Measurements from ENCODE around the gene QPCTL. TPM values are rescaled to one million over a fixed set of nuclear protein-coding genes. Genes with fewer than 3 reads are reported as not detected.

QPCTL gene
- total and polyA plus RNA-seq, 2 donors (not counting 1 experiment from before 2014, with no cell fraction given): 9.4 to 50.9 TPM

DNA sequence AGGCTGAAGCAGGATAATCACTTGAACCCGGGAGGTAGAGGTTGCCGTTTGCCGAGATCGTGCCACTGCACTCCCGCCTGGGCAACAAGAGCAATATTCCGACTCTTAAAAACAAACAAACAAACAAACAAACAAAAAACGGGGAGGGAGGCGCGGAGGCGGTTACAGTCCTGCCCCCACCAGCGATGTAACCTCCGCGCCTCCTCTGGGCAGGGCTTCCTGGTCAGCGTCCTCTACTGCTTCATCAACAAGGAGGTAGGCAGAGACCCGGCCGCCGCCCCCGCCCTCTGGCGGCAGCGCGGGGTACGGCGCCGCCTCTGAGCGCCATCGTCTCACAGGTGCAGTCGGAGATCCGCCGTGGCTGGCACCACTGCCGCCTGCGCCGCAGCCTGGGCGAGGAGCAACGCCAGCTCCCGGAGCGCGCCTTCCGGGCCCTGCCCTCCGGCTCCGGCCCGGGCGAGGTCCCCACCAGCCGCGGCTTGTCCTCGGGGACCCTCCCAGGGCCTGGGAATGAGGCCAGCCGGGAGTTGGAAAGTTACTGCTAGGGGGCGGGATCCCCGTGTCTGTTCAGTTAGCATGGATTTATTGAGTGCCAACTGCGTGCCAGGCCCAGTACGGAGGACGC, 11.0 kb upstream of the QPCTL start:
- intact Hi-C loops (cut with micrococcal nuclease): loop anchor here (1.0 to 2.0 kb wide), 5 partner anchors 11 to 158 kb away; partner anchors contain the start of genes GIPR and QPCTL
- TF ChIP-seq CTCF (IDR thresholded peaks at IDR 0.05): peak; percentile 98
- TF ChIP-seq EZH2 (IDR thresholded peaks at IDR 0.05; ENCODE audit: borderline replicate concordance, insufficient read depth, low read depth, low read length, poor library complexity, severe bottlenecking): no peak
- Mint-ChIP-seq H3K4me3 (peak overlapping the region; percentile 87), H3K9me3 (ENCODE audit: insufficient read depth) (no peaks in the 10 kb centered on the region), H3K27me3 (peaks cover 13% of the 10 kb centered on the region), H3K27ac (peak overlapping the region; percentile 50), H3K4me1 (peaks cover 23% of the 10 kb centered on the region)
- ATAC-seq (ENCODE audit: low read depth): peak; percentile 95
- H3K9ac ChIP-seq (ENCODE audit: low read length): peak overlapping the region; percentile 50
- no peaks in the 10 kb centered on the region for H3K79me2 ChIP-seq (ENCODE audit: control insufficient read depth, insufficient read depth, low read length)
- POLR2A ChIA-PET: interaction anchor here (0.6 to 1.8 kb wide), 2 partner anchors 36 to 537 kb away, joined by 3 to 5 read pairs; no protein-coding TSS in a partner anchor
- peaks cover 0 to 27% (median 10%) of the 10 kb centered on the region in 4 experiments for H3K27me3 ChIP-seq (replicated peaks in 1 of 4; ENCODE audit: control extremely low read depth in 1 of 4, control insufficient read depth in 3 of 4, insufficient read depth in 4 of 4, low read length in 3 of 4)
- peaks cover 0 to 13% (median 0%) of the 10 kb centered on the region in 3 donors for H3K9me3 ChIP-seq (ENCODE audit: control extremely low read depth in 1 of 3, control insufficient read depth in 2 of 3, insufficient read depth in 1 of 3, low read length in 2 of 3)
- peak overlapping the region; percentile 82 for H3K4me2 ChIP-seq (replicated peaks; ENCODE audit: low read depth, low read length, poor library complexity, severe bottlenecking)
- peak; percentile 92 for DNase-seq
- peak overlapping the region in 4 of 5 experiments; percentile 29 to 57 (median 46) for H3K4me3 ChIP-seq (ENCODE audit: control extremely low read depth in 1 of 5, extremely low read depth in 1 of 5, insufficient read depth in 1 of 5, low read depth in 2 of 5, low read length in 4 of 5)
- peaks cover 24 to 31% of the 10 kb centered on the region in 2 donors for H3K4me1 ChIP-seq (ENCODE audit: control insufficient read depth in 2 of 2, insufficient read depth in 2 of 2, low read length in 2 of 2)
- CTCF ChIA-PET: interaction anchor here (0.6 to 8.9 kb wide), 14 partner anchors 8 to 242 kb away, joined by 3 to 60 read pairs (median 4); partner anchors contain the start of genes EML2, FBXO46, GIPR and QPCTL
- no peaks in the 10 kb centered on the region for H4K20me1 ChIP-seq (ENCODE audit: control insufficient read depth, insufficient read depth, low read length, poor library complexity, severe bottlenecking)
- peaks cover 0 to 26% of the 10 kb centered on the region in 2 experiments for H3K36me3 ChIP-seq (replicated peaks in 1 of 2; ENCODE audit: control extremely low read depth in 1 of 2, control insufficient read depth in 1 of 2, extremely low read depth in 1 of 2, insufficient read depth in 2 of 2, low read length in 1 of 2)
- H2AFZ ChIP-seq (ENCODE audit: insufficient read depth, low read depth, low read length, poor library complexity, severe bottlenecking): peak overlapping the region; percentile 82
- H3K27ac ChIP-seq (ENCODE audit: low read length in 2 of 2): no peak overlapping the region
- 2% methylated on average over 47 of the region's 51 CpGs for WGBS (ENCODE audit: insufficient coverage)

DNA sequence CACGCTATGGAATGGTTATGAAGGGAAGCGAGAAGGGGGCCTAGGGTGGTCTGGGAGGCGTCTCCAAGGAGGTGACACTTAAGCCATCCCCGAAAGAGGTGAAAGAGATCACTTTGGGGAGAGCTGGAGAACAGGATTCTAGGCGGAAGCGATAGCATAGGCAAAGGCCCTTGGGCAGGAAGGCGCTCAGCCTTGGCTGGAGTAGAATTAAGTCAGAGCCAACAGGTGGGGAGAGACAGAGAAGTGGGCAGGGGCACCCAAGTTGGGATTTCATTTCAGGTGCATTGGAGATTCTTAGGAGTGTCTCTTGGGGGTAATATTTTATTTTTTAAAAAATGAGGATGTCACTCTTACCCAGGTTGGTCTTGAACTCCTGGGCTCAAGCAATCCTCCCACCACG, 10.3 kb upstream of the QPCTL start:
- DNase-seq (no peak), ATAC-seq (ENCODE audit: low read depth) (no peak)
- intact Hi-C loops (cut with micrococcal nuclease): no loop called here
- no peaks in the 10 kb centered on the region for H3K79me2 ChIP-seq (ENCODE audit: control insufficient read depth, insufficient read depth, low read length)
- TF ChIP-seq CTCF (IDR thresholded peaks at IDR 0.05): no peak
- no peak for TF ChIP-seq EZH2 (IDR thresholded peaks at IDR 0.05; ENCODE audit: borderline replicate concordance, insufficient read depth, low read depth, low read length, poor library complexity, severe bottlenecking)
- no peak overlapping the region for H3K27ac ChIP-seq (ENCODE audit: low read length in 2 of 2)
- H3K9ac ChIP-seq (ENCODE audit: low read length): peak overlapping the region; percentile 50
- peak overlapping the region; percentile 82 for H3K4me2 ChIP-seq (replicated peaks; ENCODE audit: low read depth, low read length, poor library complexity, severe bottlenecking)
- H3K4me3 ChIP-seq (ENCODE audit: control extremely low read depth in 1 of 5, extremely low read depth in 1 of 5, insufficient read depth in 1 of 5, low read depth in 2 of 5, low read length in 4 of 5): no peak overlapping the region
- WGBS (ENCODE audit: insufficient coverage): 91% methylated on average over 8 of the region's 8 CpGs
- Mint-ChIP-seq H3K27ac (peak overlapping the region; percentile 15), H3K4me1 (peaks cover 18% of the 10 kb centered on the region), H3K9me3 (ENCODE audit: insufficient read depth) (no peaks in the 10 kb centered on the region), H3K27me3 (peaks cover 10% of the 10 kb centered on the region), H3K4me3 (peak overlapping the region; percentile 87)
- POLR2A ChIA-PET: no interaction called here
- peaks cover 4% of the 10 kb centered on the region for H4K20me1 ChIP-seq (ENCODE audit: control insufficient read depth, insufficient read depth, low read length, poor library complexity, severe bottlenecking)
- H3K36me3 ChIP-seq (replicated peaks in 1 of 2; ENCODE audit: control extremely low read depth in 1 of 2, control insufficient read depth in 1 of 2, extremely low read depth in 1 of 2, insufficient read depth in 2 of 2, low read length in 1 of 2): peaks cover 0 to 31% of the 10 kb centered on the region in 2 experiments
- H3K9me3 ChIP-seq (ENCODE audit: control extremely low read depth in 1 of 3, control insufficient read depth in 2 of 3, insufficient read depth in 1 of 3, low read length in 2 of 3): peaks cover 0 to 8% (median 0%) of the 10 kb centered on the region in 3 donors
- H2AFZ ChIP-seq (ENCODE audit: insufficient read depth, low read depth, low read length, poor library complexity, severe bottlenecking): peak overlapping the region; percentile 82
- CTCF ChIA-PET: interaction anchor here (0.6 to 8.9 kb wide), 10 partner anchors 8 to 204 kb away, joined by 3 to 60 read pairs (median 4); partner anchors contain the start of genes EML2, QPCTL and SNRPD2
- H3K4me1 ChIP-seq (ENCODE audit: control insufficient read depth in 2 of 2, insufficient read depth in 2 of 2, low read length in 2 of 2): peaks cover 19 to 26% of the 10 kb centered on the region in 2 donors
- peaks cover 0 to 21% (median 7%) of the 10 kb centered on the region in 4 experiments for H3K27me3 ChIP-seq (replicated peaks in 1 of 4; ENCODE audit: control extremely low read depth in 1 of 4, control insufficient read depth in 3 of 4, insufficient read depth in 4 of 4, low read length in 3 of 4)

Measured in B cell (primary cell).